ENCODE data around the gene ALLC.

DNA sequence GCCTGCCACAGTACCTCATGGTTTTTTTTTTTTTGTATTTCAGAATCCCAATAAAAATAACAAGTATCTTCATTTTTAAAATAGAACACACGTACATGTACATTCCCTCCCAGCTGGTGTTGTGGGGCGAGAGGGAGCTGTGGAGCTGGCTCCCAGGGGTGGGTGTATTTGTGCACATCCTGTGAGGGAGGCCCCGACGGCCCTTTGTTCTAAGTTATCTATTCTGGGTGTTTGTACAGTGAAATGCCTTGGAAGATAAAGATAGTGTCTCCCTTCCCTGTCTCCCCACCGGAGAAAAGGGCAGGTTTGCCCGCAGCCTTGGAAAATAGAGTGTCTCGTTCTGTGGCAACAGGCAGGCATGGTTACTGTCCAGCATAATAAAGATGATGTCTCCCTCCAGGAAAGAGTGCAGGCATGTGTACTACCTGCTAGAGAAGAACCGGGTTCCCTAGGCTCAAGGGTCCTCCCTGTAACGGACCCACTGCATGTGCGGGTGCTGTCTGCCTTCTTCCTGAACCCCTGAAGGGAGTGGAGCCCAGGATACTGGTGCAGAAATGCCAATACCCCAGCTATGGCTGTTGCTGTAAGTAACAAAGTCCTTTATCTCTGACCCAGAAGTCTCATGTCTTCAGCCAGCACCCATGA lies 12.1 kb upstream of the ALLC start:
- TF ChIP-seq, protein P1, sequence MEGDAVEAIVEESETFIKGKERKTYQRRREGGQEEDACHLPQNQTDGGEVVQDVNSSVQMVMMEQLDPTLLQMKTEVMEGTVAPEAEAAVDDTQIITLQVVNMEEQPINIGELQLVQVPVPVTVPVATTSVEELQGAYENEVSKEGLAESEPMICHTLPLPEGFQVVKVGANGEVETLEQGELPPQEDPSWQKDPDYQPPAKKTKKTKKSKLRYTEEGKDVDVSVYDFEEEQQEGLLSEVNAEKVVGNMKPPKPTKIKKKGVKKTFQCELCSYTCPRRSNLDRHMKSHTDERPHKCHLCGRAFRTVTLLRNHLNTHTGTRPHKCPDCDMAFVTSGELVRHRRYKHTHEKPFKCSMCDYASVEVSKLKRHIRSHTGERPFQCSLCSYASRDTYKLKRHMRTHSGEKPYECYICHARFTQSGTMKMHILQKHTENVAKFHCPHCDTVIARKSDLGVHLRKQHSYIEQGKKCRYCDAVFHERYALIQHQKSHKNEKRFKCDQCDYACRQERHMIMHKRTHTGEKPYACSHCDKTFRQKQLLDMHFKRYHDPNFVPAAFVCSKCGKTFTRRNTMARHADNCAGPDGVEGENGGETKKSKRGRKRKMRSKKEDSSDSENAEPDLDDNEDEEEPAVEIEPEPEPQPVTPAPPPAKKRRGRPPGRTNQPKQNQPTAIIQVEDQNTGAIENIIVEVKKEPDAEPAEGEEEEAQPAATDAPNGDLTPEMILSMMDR (IDR thresholded peaks at IDR 0.05 in 8 of 11, conservative IDR thresholded peaks at IDR 0.05 in 3 of 11): no peak
- TF ChIP-seq POLR2AphosphoS5 (IDR thresholded peaks at IDR 0.05): no peak
